Panc1 (cell line): ENCODE measurements around the gene FUBP3. TPM values are rescaled to one million over a fixed set of nuclear protein-coding genes. Genes with fewer than 3 reads are reported as not detected.

ENCODE experiments used
- ATAC-seq: fragments of 200-7000 bp; cut with Tn5 transposase; 2 replicates; pipeline ENCODE4 v1.9.1; 2020; ENCODE audit warnings: mild to moderate bottlenecking, moderate library complexity
- BruUV-seq: library from RNA; stranded (reverse); fragments of 400-500 nt; replicated peaks from 2 replicates; lab custom pipeline; 2021; lab: Mats Ljungman, UMichigan
- CTCF ChIA-PET: fragments of 300-600 bp; sonication (Branson Sonifier 250); formaldehyde crosslinking; loops from one replicate; lab custom pipeline; 2022; ENCODE audit warnings: antibody characterized with exemption; lab: Charles Lee
- POLR2A ChIA-PET: fragments of 300-600 bp; sonication (Branson Sonifier 250); formaldehyde crosslinking; loops from one replicate; lab custom pipeline; 2022; ENCODE audit warnings: antibody characterized with exemption; lab: Charles Lee
- DNase-seq: peaks from one replicate; pipeline ENCODE4 v3.0.0-alpha.2; 2010; ENCODE audit warnings: low read depth, low spot score
- H3K27ac ChIP-seq: 2 replicates; pipeline ENCODE4 v1.5.1; 2011; ENCODE audit warnings: mild to moderate bottlenecking, low read length, inconsistent platforms
- H3K27me3 ChIP-seq: fragments of 200-500 bp; sonication (Bioruptor generic); 2 replicates; pipeline ENCODE4 v1.6.0; 2014; ENCODE audit warnings: low read length, inconsistent platforms; ENCODE audit not compliant: control insufficient read depth, insufficient read depth
- H3K36me3 ChIP-seq: fragments of 200-500 bp; sonication (Bioruptor generic); 2 replicates; pipeline ENCODE4 v1.5.1; 2014; ENCODE audit warnings: inconsistent platforms, mild to moderate bottlenecking, low read length, moderate library complexity; ENCODE audit not compliant: control insufficient read depth, insufficient read depth
- H3K4me1 ChIP-seq: 2 replicates; pipeline ENCODE4 v1.5.1; 2011; ENCODE audit warnings: inconsistent platforms, mild to moderate bottlenecking, low read length, moderate library complexity; ENCODE audit not compliant: control insufficient read depth, insufficient read depth
- H3K4me3 ChIP-seq, 2 experiments: 2 replicates each; pipeline ENCODE4 v1.5.1; 2011 to 2012; ENCODE audit warnings: low read depth in 2 of 2, low read length in 2 of 2, mild to moderate bottlenecking in 2 of 2, inconsistent platforms in 1 of 2, moderate library complexity in 1 of 2
- H3K9me3 ChIP-seq: fragments of 200-500 bp; sonication (Bioruptor generic); 2 replicates; pipeline ENCODE4 v1.5.1; 2014; ENCODE audit warnings: low read depth, mild to moderate bottlenecking, inconsistent platforms, low read length, moderate library complexity; ENCODE audit not compliant: control insufficient read depth, insufficient read depth
- POLR2AphosphoS5 ChIP-seq: IDR thresholded peaks from 2 replicates; pipeline ENCODE4 v1.6.1; 2012; ENCODE audit warnings: mild to moderate bottlenecking, low read depth, low read length, moderate library complexity
- SIN3A ChIP-seq: IDR thresholded peaks from 2 replicates; pipeline ENCODE4 v1.6.1; 2012; ENCODE audit warnings: low read depth, mild to moderate bottlenecking, low read length, moderate library complexity, borderline replicate concordance; ENCODE audit not compliant: insufficient read depth
- TCF7L2 ChIP-seq: IDR thresholded peaks from 2 replicates; pipeline ENCODE4 v1.6.1; 2011; ENCODE audit warnings: mild to moderate bottlenecking, low read depth, low read length, inconsistent platforms
- in situ Hi-C: cut with HindIII; loops from 2 replicates; pipeline ENCODE4 v1.10.0; 2016; ENCODE audit warnings: low sequenced_read_pairs, low pct_unique_long_range_greater_than_20kb
- intact Hi-C: fragments of 100-400 bp; cut with micrococcal nuclease; formaldehyde crosslinking; loops from one replicate; pipeline ENCODE4 v1.10.0; 2022; ENCODE audit not compliant: unreplicated experiment
- total RNA-seq: library from RNA; stranded (reverse); gene quantifications from one replicate; pipeline ENCODE4 v1.2.1, GENCODE V29; 2021; ENCODE audit not compliant: unreplicated experiment
- TF ChIP-seq, protein P1 (sequence below), 2 experiments: IDR thresholded peaks; 2 replicates each; pipeline ENCODE4 v1.6.1; 2011 to 2012; ENCODE audit warnings: low read depth in 2 of 2, control low read depth in 1 of 2, low read length in 1 of 2, mild to moderate bottlenecking in 1 of 2, moderate library complexity in 1 of 2; ENCODE audit not compliant: insufficient read depth in 1 of 2
- TF ChIP-seq, protein P2 (sequence below): fragments of 450-650 bp; IDR thresholded peaks from 2 replicates; pipeline ENCODE4 v1.5.1; 2017; ENCODE audit warnings: mild to moderate bottlenecking

The FUBP3 gene
- total RNA-seq, 1 experiment from 2014 or later, result 46.6 TPM

DNA sequence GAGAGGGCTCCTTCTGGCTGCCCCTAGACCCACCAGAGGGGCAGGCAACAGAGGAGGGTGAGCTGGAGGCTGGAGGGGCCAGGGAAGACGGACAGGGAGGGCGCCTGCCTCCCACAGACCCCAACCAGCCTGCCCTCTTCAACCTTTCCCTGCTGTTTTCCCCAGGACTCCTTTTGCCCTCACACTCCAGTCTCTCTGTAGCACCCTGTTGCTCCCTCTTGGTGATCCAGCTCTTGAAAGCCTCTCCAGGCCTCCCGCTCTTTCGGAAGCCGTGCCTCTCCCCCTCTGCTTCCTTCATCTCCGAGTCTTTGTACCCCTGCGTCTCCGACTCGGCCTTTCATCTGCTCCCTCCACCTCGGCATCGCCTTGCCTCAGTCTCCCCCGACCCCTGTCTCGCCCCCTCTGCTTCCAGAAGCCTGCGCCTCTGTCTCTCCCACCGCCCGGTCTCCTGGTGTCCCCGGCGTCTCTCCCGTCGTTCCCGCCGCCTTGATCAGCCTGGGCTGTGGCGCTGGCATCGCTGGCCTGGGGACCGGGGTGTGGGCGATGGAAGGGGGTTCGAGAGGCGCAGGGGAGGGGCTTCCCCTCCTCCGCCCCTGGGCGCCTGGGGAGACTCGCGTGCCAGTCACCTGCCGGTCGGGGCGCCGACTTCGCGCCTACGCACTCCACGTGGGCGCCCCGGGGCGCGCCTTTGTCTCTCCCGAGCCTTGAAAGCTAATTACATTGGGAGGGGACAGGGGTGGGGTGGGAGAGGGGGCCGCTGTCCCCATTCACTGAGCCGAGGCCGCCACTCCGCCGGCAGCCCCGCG lies 79.7 kb downstream of the FUBP3 start:
- Histone ChIP-seq H3K27ac (no peak overlapping the region), H3K27me3 (no peaks in the 10 kb centered on the region; the same call in 1 of the 2 replicates), H3K4me1 (no peaks in the 10 kb centered on the region), H3K4me3 (no peak overlapping the region), H3K9me3 (no peaks in the 10 kb centered on the region), H3K36me3 (no peaks in the 10 kb centered on the region)
- ChIA-PET CTCF (no interaction called here), POLR2A (no interaction called here)
- no peak for DNase-seq
- no TSS peak for BruUV-seq
- no peak for ATAC-seq
- in situ Hi-C loops, result no loop called here
- intact Hi-C loops, result no loop called here
- TF ChIP-seq, protein P1, sequence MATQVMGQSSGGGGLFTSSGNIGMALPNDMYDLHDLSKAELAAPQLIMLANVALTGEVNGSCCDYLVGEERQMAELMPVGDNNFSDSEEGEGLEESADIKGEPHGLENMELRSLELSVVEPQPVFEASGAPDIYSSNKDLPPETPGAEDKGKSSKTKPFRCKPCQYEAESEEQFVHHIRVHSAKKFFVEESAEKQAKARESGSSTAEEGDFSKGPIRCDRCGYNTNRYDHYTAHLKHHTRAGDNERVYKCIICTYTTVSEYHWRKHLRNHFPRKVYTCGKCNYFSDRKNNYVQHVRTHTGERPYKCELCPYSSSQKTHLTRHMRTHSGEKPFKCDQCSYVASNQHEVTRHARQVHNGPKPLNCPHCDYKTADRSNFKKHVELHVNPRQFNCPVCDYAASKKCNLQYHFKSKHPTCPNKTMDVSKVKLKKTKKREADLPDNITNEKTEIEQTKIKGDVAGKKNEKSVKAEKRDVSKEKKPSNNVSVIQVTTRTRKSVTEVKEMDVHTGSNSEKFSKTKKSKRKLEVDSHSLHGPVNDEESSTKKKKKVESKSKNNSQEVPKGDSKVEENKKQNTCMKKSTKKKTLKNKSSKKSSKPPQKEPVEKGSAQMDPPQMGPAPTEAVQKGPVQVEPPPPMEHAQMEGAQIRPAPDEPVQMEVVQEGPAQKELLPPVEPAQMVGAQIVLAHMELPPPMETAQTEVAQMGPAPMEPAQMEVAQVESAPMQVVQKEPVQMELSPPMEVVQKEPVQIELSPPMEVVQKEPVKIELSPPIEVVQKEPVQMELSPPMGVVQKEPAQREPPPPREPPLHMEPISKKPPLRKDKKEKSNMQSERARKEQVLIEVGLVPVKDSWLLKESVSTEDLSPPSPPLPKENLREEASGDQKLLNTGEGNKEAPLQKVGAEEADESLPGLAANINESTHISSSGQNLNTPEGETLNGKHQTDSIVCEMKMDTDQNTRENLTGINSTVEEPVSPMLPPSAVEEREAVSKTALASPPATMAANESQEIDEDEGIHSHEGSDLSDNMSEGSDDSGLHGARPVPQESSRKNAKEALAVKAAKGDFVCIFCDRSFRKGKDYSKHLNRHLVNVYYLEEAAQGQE (IDR thresholded peaks at IDR 0.05; ENCODE audit: insufficient read depth in 1 of 2, low read depth in 2 of 2, low read length in 1 of 2), result no peak
- TF ChIP-seq TCF7L2 (no peak), POLR2AphosphoS5 (no peak), SIN3A (no peak)
- TF ChIP-seq, protein P2, sequence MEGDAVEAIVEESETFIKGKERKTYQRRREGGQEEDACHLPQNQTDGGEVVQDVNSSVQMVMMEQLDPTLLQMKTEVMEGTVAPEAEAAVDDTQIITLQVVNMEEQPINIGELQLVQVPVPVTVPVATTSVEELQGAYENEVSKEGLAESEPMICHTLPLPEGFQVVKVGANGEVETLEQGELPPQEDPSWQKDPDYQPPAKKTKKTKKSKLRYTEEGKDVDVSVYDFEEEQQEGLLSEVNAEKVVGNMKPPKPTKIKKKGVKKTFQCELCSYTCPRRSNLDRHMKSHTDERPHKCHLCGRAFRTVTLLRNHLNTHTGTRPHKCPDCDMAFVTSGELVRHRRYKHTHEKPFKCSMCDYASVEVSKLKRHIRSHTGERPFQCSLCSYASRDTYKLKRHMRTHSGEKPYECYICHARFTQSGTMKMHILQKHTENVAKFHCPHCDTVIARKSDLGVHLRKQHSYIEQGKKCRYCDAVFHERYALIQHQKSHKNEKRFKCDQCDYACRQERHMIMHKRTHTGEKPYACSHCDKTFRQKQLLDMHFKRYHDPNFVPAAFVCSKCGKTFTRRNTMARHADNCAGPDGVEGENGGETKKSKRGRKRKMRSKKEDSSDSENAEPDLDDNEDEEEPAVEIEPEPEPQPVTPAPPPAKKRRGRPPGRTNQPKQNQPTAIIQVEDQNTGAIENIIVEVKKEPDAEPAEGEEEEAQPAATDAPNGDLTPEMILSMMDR, result no peak

DNA sequence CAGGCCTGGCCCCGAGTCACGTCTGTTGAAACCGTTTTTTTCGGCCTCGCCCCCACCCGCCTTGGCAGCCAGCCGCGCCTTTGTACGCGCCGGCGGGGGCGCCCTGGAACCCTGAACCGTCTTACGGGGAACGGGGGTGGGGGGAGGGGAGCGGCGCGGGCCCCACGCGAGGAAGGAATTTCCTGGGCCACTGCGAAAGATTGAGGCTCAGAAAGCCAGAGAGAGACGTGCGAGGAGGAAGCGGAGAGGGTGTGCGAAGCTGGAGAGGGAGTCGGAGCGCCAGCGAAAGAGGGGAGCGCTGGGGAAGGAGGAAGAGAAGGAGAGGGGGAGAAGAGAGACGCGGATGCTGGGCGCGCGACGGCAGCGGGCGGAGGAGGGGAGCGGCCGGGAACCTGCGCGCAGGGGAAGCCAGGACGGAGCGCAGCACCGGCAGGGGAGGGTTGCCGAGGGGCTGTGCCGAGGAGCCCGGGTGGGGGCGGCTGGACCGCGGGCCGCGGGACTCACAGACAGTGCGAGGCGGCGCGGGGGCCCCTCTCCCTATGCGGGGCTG lies 80.4 kb downstream of the FUBP3 start:
- CTCF ChIA-PET, result no interaction called here
- in situ Hi-C loops, result no loop called here

More for the DNA sequence above, 80.4 kb downstream of the FUBP3 start:
- TF ChIP-seq SIN3A, result no peak
- TF ChIP-seq, protein P1 (IDR thresholded peaks at IDR 0.05; ENCODE audit: insufficient read depth in 1 of 2, low read depth in 2 of 2, low read length in 1 of 2), result no peak
- TF ChIP-seq, protein P2, result no peak
- TF ChIP-seq POLR2AphosphoS5, result no peak
- no peak for TF ChIP-seq TCF7L2
- no peaks in the 10 kb centered on the region for H3K36me3 ChIP-seq
- POLR2A ChIA-PET, result no interaction called here
- ATAC-seq, result no peak
- H3K9me3 ChIP-seq, result no peaks in the 10 kb centered on the region
- intact Hi-C loops, result no loop called here
- no peak for DNase-seq
- no peaks in the 10 kb centered on the region for H3K4me1 ChIP-seq
- H3K27me3 ChIP-seq, result no peaks in the 10 kb centered on the region; the same call in 1 of the 2 replicates
- H3K27ac ChIP-seq, result no peak overlapping the region
- H3K4me3 ChIP-seq, result no peak overlapping the region
- no TSS peak for BruUV-seq
